Stimulated activated CD8-positive, alpha-beta memory T cell treated with anti-CD3 and anti-CD28 coated beads, Interleukin-15, amount 100 ng/mL, for 24 hours (primary cell): ENCODE measurements around the gene FUT7.

ENCODE experiments used
- DNase-seq: peaks from one replicate; pipeline ENCODE4 v3.0.0-alpha.2; 2020; ENCODE audit warnings: low read depth

The FUT7 gene

DNA sequence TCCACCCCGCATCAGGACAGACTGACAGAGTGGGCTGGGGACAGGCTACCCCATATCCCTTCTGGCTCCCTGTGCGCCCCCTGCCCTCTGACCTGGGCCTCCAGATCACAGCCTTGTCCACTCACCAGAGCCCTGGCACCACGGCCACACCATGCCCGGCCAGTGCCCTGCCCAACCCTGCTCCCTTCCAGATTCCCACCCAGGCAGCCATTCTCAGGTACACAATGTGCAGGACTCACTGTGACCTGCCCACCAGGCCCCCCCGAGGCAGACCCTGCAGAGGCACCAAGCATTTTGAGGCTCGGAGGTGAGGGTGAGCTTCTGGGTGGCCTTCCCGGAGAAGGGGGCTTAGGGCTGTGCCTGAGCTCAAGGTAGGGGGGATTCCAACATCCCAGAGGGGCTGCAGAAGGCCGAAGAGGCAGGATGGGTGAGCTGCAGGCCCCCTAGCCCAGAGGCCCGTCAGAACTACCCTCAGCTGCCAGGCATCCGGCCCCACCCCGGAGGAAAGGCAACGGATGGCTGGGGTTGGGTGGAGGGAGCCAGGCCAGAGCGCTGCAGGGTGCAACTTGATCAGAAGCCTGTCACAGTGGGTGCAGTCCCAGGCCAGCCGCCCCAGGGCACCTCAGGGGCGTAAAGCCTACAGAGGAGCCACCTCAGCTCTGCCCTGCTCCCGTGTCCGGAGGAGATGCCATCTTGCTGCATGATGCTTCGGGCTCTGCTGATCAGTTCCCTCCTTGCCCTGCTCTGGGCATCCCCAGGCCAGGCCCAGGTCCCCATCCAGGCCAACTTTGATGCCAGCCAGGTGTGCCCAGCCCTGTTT, 49.4 kb downstream of the FUT7 start, which contains the start of gene LCNL1:
Gene LCNL1 (plus strand): TSS at position 762 of the 820 bp plus-strand sequence. CDS start 594 bp downstream, outside the sequence.
- no peak for DNase-seq

DNA sequence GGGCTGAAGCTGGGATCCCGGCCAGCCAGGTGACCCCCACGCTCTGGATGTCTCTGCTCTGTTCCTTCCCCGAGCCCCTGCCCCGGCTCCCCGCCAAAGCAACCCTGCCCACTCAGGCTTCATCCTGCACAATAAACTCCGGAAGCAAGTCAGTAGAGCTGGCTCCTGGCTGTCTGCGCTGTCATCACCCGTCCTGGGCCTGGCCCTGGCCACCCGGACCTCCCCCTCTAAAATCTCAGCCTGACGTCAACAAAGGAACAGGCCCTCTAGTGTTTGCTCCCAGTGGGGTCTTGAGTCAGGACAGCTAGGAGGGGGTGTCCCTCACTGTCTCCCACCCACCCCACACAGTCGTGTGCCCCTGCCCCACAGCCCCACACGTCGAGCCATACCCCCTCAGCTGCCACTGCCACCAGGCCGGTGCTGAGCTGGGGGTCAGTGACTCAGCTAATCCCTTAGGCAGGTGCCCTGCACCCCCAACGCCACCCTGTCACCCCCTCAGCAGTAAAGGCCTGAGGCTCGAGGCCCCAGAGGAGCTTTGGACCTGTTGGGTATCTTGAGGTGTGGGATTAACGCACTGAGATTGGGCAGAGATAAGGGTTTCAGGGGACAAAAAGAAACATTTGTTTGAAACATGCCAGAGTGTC, 50.2 kb downstream of the FUT7 start:
- no peak for DNase-seq

GRCh38 chr9:136980669-136981478, 51.0 kb downstream of the FUT7 start:
- no peak for DNase-seq
